NB4 (cell line): ENCODE results near the gene LRMDA.

Experiments used
- DNase-seq: peaks from one replicate; pipeline ENCODE4 v3.0.0; 2010; ENCODE audit warnings: low read depth
- H3K4me3 ChIP-seq: one replicate; pipeline ENCODE4 v1.5.1; 2011; ENCODE audit warnings: mild to moderate bottlenecking, low read depth, low read length, moderate library complexity
- CTCF ChIP-seq: IDR thresholded peaks from one replicate; pipeline ENCODE4 v1.5.1; 2012; ENCODE audit warnings: low read depth, low read length
- MAX ChIP-seq: IDR thresholded peaks from 2 replicates; pipeline ENCODE4 v1.6.1; 2011; ENCODE audit warnings: low read depth, low read length
- MYC ChIP-seq: IDR thresholded peaks from 2 replicates; pipeline ENCODE4 v1.6.1; 2011; ENCODE audit warnings: low read depth, low read length
- POLR2A ChIP-seq: IDR thresholded peaks from 2 replicates; pipeline ENCODE4 v1.6.1; 2011; ENCODE audit warnings: mild to moderate bottlenecking; ENCODE audit not compliant: insufficient read length; ENCODE audit errors: extremely low read depth

Gene LRMDA

GRCh38 chr10:76454506-76455140 lies 1023.2 kb downstream of the LRMDA start:
- DNase-seq = no peak
- H3K4me3 ChIP-seq = no peak overlapping the region
- no peak for TF ChIP-seq POLR2A
- TF ChIP-seq CTCF = no peak

GRCh38 chr10:76456197-76456596 lies 1024.8 kb downstream of the LRMDA start:
- no peak overlapping the region for H3K4me3 ChIP-seq
- TF ChIP-seq POLR2A (no peak), MYC (no peak), CTCF (no peak), MAX (no peak)
- DNase-seq = no peak

- TF ChIP-seq CTCF (no peak), POLR2A (no peak), MYC (no peak)
- DNase-seq = no peak
- H3K4me3 ChIP-seq = no peak overlapping the region
These were observed 1027.7 kb downstream of the LRMDA start for GRCh38 chr10:76459016-76459730.

- no peak overlapping the region for H3K4me3 ChIP-seq
- DNase-seq = no peak
- TF ChIP-seq POLR2A (no peak), CTCF (no peak), MYC (no peak), MAX (no peak)
These were observed 1029.6 kb downstream of the LRMDA start for GRCh38 chr10:76461024-76461423.

- no peak for TF ChIP-seq MYC
- no peak for TF ChIP-seq MAX
- no peak for TF ChIP-seq CTCF
- TF ChIP-seq POLR2A = no peak
- no peak overlapping the region for H3K4me3 ChIP-seq
- no peak for DNase-seq
These were observed 1031.7 kb downstream of the LRMDA start for GRCh38 chr10:76463111-76463510.

- TF ChIP-seq MAX = no peak
- TF ChIP-seq CTCF = no peak
- no peak for DNase-seq
- no peak overlapping the region for H3K4me3 ChIP-seq
These were observed 1035.5 kb downstream of the LRMDA start for GRCh38 chr10:76466836-76467503.
